Prostate gland (tissue), 2 donors: ENCODE data around the gene LMBRD1.

Experiments
- CTCF ChIP-seq, 4 experiments: fragments of 200-600 bp in 2 of 4; fragments of 450-650 bp in 2 of 4; sonication (generic) in 2 of 4; IDR thresholded peaks; 1 replicate in 3 of 4; 2 replicates in 1 of 4; pipeline ENCODE4 v1.5.1; 2016 to 2019; ENCODE audit warnings: antibody characterized with exemption in 4 of 4, mild to moderate bottlenecking in 2 of 4, moderate library complexity in 2 of 4
- POLR2A ChIP-seq: fragments of 450-650 bp; IDR thresholded peaks from one replicate; pipeline ENCODE4 v1.6.1; 2016; ENCODE audit warnings: antibody characterized with exemption, mild to moderate bottlenecking
- POLR2AphosphoS5 ChIP-seq: sonication (generic); formaldehyde crosslinking; IDR thresholded peaks from one replicate; pipeline ENCODE4 v1.6.1; 2017; ENCODE audit warnings: antibody characterized with exemption

GRCh38 chr6:69819138-69819537 lies 22.3 kb upstream of the LMBRD1 start:
- TF ChIP-seq CTCF (IDR thresholded peaks at IDR 0.05) (no peak), POLR2AphosphoS5 (no peak), POLR2A (no peak)
